ENCODE data around the gene SPINK5.

DNA sequence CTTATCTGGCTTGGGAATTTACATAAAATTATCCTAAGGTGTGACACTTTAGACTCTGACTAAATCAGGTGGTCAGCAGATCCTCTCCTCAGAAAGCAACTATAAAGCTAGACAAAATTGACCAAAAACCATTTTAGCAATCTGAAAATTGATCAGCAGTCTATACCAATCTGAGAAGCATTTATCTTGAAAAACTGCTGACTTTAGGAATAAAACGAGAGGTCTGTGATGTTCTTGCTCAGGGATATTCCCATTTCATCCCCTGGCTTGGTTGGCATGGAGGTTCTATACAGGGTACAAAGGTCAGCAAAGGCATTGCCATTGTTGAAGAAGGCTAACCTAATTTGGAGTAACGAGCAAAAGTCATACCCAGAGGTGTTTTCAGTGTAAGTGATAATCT is 11.7 kb downstream of the SPINK5 start:
- TF ChIP-seq, protein P1, sequence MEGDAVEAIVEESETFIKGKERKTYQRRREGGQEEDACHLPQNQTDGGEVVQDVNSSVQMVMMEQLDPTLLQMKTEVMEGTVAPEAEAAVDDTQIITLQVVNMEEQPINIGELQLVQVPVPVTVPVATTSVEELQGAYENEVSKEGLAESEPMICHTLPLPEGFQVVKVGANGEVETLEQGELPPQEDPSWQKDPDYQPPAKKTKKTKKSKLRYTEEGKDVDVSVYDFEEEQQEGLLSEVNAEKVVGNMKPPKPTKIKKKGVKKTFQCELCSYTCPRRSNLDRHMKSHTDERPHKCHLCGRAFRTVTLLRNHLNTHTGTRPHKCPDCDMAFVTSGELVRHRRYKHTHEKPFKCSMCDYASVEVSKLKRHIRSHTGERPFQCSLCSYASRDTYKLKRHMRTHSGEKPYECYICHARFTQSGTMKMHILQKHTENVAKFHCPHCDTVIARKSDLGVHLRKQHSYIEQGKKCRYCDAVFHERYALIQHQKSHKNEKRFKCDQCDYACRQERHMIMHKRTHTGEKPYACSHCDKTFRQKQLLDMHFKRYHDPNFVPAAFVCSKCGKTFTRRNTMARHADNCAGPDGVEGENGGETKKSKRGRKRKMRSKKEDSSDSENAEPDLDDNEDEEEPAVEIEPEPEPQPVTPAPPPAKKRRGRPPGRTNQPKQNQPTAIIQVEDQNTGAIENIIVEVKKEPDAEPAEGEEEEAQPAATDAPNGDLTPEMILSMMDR (conservative IDR thresholded peaks at IDR 0.05; ENCODE audit: low read length), result no peak
- no peak for TF ChIP-seq EZH2phosphoT487 (IDR thresholded peaks at IDR 0.05; ENCODE audit: borderline replicate concordance)

Data from Loucy (cell line).